ENCODE results near the gene PCBD1.

GRCh38 chr10:70853457-70853856 is 34.9 kb downstream of the PCBD1 start:
- TF ChIP-seq, protein P1, sequence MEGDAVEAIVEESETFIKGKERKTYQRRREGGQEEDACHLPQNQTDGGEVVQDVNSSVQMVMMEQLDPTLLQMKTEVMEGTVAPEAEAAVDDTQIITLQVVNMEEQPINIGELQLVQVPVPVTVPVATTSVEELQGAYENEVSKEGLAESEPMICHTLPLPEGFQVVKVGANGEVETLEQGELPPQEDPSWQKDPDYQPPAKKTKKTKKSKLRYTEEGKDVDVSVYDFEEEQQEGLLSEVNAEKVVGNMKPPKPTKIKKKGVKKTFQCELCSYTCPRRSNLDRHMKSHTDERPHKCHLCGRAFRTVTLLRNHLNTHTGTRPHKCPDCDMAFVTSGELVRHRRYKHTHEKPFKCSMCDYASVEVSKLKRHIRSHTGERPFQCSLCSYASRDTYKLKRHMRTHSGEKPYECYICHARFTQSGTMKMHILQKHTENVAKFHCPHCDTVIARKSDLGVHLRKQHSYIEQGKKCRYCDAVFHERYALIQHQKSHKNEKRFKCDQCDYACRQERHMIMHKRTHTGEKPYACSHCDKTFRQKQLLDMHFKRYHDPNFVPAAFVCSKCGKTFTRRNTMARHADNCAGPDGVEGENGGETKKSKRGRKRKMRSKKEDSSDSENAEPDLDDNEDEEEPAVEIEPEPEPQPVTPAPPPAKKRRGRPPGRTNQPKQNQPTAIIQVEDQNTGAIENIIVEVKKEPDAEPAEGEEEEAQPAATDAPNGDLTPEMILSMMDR (conservative IDR thresholded peaks at IDR 0.05): no peak
- TF ChIP-seq ZFX (IDR thresholded peaks at IDR 0.05): no peak

Data from C4-2B (cell line).